HG03097 (cell line): ENCODE measurements around the gene TMPRSS11B.
"Not testable (repeated sequence)": the region's sequence is repeated elsewhere in the genome, so short reads cannot be mapped to it uniquely, and the experiment has no call there.

ENCODE experiments used
- ATAC-seq: cut with Tn5 transposase; IDR thresholded peaks from one replicate; pipeline ENCODE4 v1.9.1; 2021; ENCODE audit not compliant: unreplicated experiment, low FRiP score

Gene TMPRSS11B

GRCh38 chr4:68245594-68245993, at the start of gene TMPRSS11B:
TSS of gene TMPRSS11B (minus strand) at chr4:68245694. CDS start at chr4:68245558, 136 bp downstream.
- ATAC-seq = no peak

- no peak for ATAC-seq
These were observed 45.8 kb upstream of the TMPRSS11B start for GRCh38 chr4:68291256-68291655.

- no peak for ATAC-seq
These were observed 42.9 kb upstream of the TMPRSS11B start for GRCh38 chr4:68288393-68288740.

GRCh38 chr4:68287704-68288392, 42.4 kb upstream of the TMPRSS11B start:
- no peak for ATAC-seq

GRCh38 chr4:68283714-68284113, 38.2 kb upstream of the TMPRSS11B start:
- ATAC-seq = no peak

GRCh38 chr4:68283095-68283494, 37.6 kb upstream of the TMPRSS11B start:
- no peak for ATAC-seq

- not testable (repeated sequence) for ATAC-seq
These were observed 36.6 kb upstream of the TMPRSS11B start for GRCh38 chr4:68281796-68282740.

- ATAC-seq = no peak
These were observed 32.5 kb upstream of the TMPRSS11B start for GRCh38 chr4:68278029-68278428.

- no peak for ATAC-seq
These were observed 32.1 kb upstream of the TMPRSS11B start for GRCh38 chr4:68277627-68278026.

GRCh38 chr4:68272860-68273259, 27.4 kb upstream of the TMPRSS11B start:
- no peak for ATAC-seq

- ATAC-seq = peak; percentile 57
These were observed 26.9 kb upstream of the TMPRSS11B start for GRCh38 chr4:68272380-68272779.

GRCh38 chr4:68271851-68272357, 26.4 kb upstream of the TMPRSS11B start:
- peak; percentile 69 for ATAC-seq

GRCh38 chr4:68267433-68267944, 22.0 kb upstream of the TMPRSS11B start:
- ATAC-seq = no peak

GRCh38 chr4:68264875-68265565, 19.5 kb upstream of the TMPRSS11B start:
- no peak for ATAC-seq

GRCh38 chr4:68259191-68259590, 13.7 kb upstream of the TMPRSS11B start:
- no peak for ATAC-seq

GRCh38 chr4:68257719-68258118, 12.2 kb upstream of the TMPRSS11B start:
- no peak for ATAC-seq

GRCh38 chr4:68256284-68256683, 10.8 kb upstream of the TMPRSS11B start:
- no peak for ATAC-seq

- ATAC-seq = no peak
These were observed 4.8 kb upstream of the TMPRSS11B start for GRCh38 chr4:68250151-68250930.

- ATAC-seq = peak; percentile 92
These were observed 3.9 kb upstream of the TMPRSS11B start for GRCh38 chr4:68249434-68249833.

GRCh38 chr4:68240620-68241019, 4.9 kb downstream of the TMPRSS11B start:
- no peak for ATAC-seq
